ENCODE measurements around the gene RNPEPL1. TPM values are rescaled to one million over a fixed set of nuclear protein-coding genes. Genes with fewer than 3 reads are reported as not detected.
A peak's percentile ranks its signal among the peaks of the same experiment; 100 is the strongest.

RNPEPL1 gene
- total and polyA plus RNA-seq, 3 donors from 2014 or later: 28.9 to 48.5 (median 39.1) TPM

GRCh38 chr2:240585681-240586197 is 17.5 kb downstream of the RNPEPL1 start:
- H3K4me1 ChIP-seq: peaks cover 26% of the 10 kb centered on the region
- no peaks in the 10 kb centered on the region for H3K36me3 ChIP-seq (ENCODE audit: low read depth, missing control alignments)
- WGBS, 2 donors: 1% methylated on average over 20 of the region's 20 CpGs
- intact Hi-C loops (cut with DNase I; ENCODE audit: low total_unique reads): no loop called here
- H3K27ac ChIP-seq: peak overlapping the region; percentile 91 to 95
- DNase-seq: no peak
- TF ChIP-seq, protein P1, sequence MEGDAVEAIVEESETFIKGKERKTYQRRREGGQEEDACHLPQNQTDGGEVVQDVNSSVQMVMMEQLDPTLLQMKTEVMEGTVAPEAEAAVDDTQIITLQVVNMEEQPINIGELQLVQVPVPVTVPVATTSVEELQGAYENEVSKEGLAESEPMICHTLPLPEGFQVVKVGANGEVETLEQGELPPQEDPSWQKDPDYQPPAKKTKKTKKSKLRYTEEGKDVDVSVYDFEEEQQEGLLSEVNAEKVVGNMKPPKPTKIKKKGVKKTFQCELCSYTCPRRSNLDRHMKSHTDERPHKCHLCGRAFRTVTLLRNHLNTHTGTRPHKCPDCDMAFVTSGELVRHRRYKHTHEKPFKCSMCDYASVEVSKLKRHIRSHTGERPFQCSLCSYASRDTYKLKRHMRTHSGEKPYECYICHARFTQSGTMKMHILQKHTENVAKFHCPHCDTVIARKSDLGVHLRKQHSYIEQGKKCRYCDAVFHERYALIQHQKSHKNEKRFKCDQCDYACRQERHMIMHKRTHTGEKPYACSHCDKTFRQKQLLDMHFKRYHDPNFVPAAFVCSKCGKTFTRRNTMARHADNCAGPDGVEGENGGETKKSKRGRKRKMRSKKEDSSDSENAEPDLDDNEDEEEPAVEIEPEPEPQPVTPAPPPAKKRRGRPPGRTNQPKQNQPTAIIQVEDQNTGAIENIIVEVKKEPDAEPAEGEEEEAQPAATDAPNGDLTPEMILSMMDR (IDR thresholded peaks at IDR 0.05): no peak
- TF ChIP-seq POLR2A (IDR thresholded peaks at IDR 0.05): no peak
- peak overlapping the region; percentile 85 to 88 for H3K4me3 ChIP-seq
- H3K27me3 ChIP-seq: no peaks in the 10 kb centered on the region
- no peaks in the 10 kb centered on the region for H3K9me3 ChIP-seq

- Histone ChIP-seq H3K36me3 (ENCODE audit: low read depth, missing control alignments) (no peaks in the 10 kb centered on the region), H3K9me3 (no peaks in the 10 kb centered on the region), H3K4me3 (peak within 1 kb of the TSS; percentile 85 to 88), H3K27ac (peak within 1 kb of the TSS; percentile 91 to 95), H3K27me3 (no peaks in the 10 kb centered on the region), H3K4me1 (peaks cover 26% of the 10 kb centered on the region)
- intact Hi-C loops (cut with DNase I; ENCODE audit: low total_unique reads): no loop called here
- TF ChIP-seq, protein P1 (IDR thresholded peaks at IDR 0.05): peak in 1 of 3 experiments; percentile 18
- no peak for TF ChIP-seq POLR2A (IDR thresholded peaks at IDR 0.05)
- 0 to 2% methylated on average over 9 to 42 of the region's 88 CpGs for WGBS, 2 donors
- peak; percentile 98 for DNase-seq
These were observed 18.1 kb downstream of the RNPEPL1 start, which contains the start of gene CAPN10 for GRCh38 chr2:240586198-240586918. TSS of gene CAPN10 (plus strand) at chr2:240586734. CDS start at chr2:240586912, 178 bp downstream.

GRCh38 chr2:240586919-240587800 is 18.9 kb downstream of the RNPEPL1 start:
- H3K9me3 ChIP-seq: no peaks in the 10 kb centered on the region
- H3K4me3 ChIP-seq: peak overlapping the region; percentile 85 to 88
- no peaks in the 10 kb centered on the region for H3K36me3 ChIP-seq (ENCODE audit: low read depth, missing control alignments)
- no peaks in the 10 kb centered on the region for H3K27me3 ChIP-seq
- peak overlapping the region; percentile 36 to 95 for H3K27ac ChIP-seq
- H3K4me1 ChIP-seq: peaks cover 26% of the 10 kb centered on the region
- 2 to 8% methylated on average over 22 to 62 of the region's 62 CpGs for WGBS, 2 donors
- DNase-seq: peak; percentile 33
- intact Hi-C loops (cut with DNase I; ENCODE audit: low total_unique reads): no loop called here
- TF ChIP-seq, protein P1 (IDR thresholded peaks at IDR 0.05): no peak
- TF ChIP-seq POLR2A (IDR thresholded peaks at IDR 0.05): no peak

DNA sequence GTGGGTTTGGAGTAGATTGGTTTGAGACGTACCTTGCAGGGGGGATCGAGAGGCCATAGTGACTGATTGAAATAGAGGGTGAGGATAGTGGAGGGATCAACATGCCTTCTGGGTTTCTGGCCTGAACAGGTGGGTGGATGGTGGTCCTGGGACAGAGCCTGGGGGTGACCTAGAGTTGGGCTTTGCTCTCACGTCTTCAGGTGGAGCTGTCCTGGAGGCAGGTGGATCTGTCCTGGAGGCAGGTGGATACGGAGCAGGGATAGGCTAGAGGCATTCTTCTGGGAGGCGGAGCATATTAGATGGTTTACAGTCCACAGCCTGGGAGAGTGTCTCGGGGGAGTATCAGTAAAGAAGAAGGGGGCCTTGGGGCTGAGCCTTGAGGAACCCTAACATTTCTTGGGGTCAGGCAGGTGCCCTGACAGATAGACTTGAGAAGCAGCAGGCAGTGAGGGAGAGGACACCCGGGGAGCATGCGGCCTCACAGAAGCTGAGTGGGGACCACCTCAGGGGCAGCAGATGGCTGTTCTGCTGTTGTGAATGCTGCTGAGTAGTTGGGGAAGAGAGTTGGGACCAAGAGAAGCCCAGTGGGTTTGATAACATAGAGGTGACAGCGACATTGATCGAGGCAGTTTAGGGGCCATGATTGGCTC is 19.8 kb downstream of the RNPEPL1 start:
- DNase-seq: no peak
- H3K9me3 ChIP-seq: no peaks in the 10 kb centered on the region
- peaks cover 26% of the 10 kb centered on the region for H3K4me1 ChIP-seq
- H3K27me3 ChIP-seq: no peaks in the 10 kb centered on the region
- 68 to 71% methylated on average over 10 of the region's 10 CpGs for WGBS, 2 donors
- no peak overlapping the region for H3K4me3 ChIP-seq
- TF ChIP-seq, protein P1 (IDR thresholded peaks at IDR 0.05): no peak
- TF ChIP-seq POLR2A (IDR thresholded peaks at IDR 0.05): no peak
- intact Hi-C loops (cut with DNase I; ENCODE audit: low total_unique reads): no loop called here
- no peak overlapping the region for H3K27ac ChIP-seq
- H3K36me3 ChIP-seq (ENCODE audit: low read depth, missing control alignments): no peaks in the 10 kb centered on the region

Measured in testis (tissue), 3 donors.